Myocyte (in vitro differentiated cells): ENCODE results near the gene VKORC1. TPM values are rescaled to one million over a fixed set of nuclear protein-coding genes. Genes with fewer than 3 reads are reported as not detected.

Experiments
- DNase-seq: peaks from one replicate; pipeline ENCODE4 v3.0.0-alpha.2; 2012; ENCODE audit warnings: low read depth
- total RNA-seq: library from RNA; depleted of rRNA; stranded (reverse); fragments of >200 nt; gene quantifications from 2 replicates; pipeline ENCODE4 v1.2.3, GENCODE V29; 2014

VKORC1 gene
- total RNA-seq, 1 donor from 2014 or later, result 143 TPM

DNA sequence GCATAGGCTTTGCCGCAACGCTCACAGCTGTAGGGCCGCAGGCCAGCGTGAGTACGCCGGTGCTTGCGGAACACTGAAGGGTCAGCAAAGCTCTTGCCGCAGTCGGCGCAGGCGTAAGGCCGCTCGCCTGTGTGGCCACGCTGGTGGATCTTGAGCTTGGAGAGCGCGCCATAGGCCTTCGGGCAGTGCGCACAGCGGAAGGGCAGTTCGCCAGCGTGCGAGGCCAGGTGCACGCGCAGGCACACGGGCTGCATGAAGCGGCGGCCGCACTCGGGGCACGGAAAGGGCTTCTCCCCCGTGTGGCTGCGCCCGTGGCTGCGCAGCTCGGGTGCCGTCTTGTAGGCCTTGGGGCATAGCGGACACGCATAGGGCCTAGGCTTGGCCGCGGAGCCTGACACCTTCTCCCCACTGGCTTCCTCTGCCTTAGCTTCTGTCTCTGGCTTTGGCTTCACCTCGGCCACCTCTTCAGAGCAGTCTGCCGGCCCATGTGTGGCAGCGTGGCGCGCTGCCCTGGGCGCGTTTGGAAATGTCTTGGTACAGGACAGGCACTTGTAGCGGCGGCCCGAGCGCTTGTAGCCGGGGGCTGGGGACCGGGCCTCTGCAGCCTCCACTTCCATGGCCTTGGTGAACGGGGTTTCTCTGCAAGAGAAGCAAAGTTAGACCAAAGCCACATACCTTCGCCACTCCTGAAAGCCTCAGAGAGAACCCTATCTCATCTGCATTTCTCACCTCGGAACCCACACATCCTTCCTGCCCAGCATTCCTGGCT is 30.6 kb downstream of the VKORC1 start:
- no peak for DNase-seq

DNA sequence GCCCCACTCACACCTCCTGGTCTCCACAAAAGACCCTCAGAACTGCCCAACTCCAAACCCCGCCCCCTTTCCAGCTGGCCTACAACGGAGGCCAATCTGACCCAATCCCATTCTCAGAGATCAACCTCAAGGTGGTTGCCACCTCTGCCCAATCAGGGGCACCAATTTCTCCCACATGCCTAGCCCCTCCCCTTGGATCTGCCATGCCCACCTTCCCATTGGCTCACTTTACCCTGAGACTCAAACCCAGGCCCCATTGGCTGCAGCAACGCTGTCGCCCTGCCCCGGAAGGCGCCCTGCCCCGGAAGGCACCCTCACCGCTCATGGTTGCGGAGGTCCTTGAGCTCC is 31.1 kb downstream of the VKORC1 start:
- DNase-seq, result no peak

DNA sequence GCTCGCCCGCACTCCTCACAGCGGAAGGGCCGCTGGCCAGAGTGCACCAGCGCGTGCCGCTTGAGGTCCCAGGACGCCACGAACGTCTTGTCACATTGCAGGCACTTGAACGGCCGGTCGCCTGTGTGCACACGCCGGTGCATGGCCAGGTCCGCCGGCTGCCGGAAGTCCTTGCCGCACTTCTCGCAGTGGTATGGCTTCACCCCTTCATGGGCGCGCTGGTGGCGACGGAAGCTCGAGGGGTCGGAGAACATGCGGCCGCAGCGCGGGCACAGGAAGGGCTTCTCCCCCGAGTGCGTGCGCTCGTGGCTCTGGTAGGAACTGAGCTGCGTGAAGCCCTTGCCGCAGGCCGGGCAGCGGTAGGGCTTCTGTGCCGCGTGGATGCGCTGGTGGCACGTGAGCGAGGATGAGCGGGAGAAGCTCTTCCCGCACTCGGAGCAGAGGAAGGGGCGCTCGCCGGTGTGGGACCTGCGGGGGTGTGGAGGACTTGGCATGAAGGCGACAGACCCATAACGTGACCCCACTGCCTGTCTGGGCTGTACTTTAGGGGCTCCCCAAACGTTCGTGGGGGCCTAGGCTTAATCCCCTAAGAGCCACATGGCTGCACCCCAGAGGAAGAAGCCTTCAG is 32.7 kb downstream of the VKORC1 start:
- no peak for DNase-seq

- no peak for DNase-seq
Measured at GRCh38 chr16:31061126-31061812, 33.3 kb downstream of the VKORC1 start.

DNA sequence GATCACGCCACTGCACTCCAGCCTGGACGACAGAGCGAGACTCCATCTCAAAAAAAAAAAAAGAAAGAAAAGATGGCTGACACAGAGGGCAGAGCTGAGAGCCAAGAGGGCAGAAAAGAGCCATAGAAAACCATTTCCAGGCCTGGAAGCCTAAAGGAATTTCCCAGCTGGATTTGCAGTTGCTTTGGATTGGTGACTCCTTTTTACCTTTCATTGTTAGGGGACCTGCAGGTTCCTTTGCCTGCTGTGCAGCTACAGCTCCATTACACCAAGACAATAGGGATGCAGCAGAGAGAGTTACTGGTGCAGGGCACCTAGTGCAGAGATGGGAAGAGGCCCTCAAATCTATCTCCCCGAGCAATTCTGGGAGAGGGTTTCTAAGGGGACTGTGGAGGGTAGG is 39.0 kb downstream of the VKORC1 start:
- DNase-seq, result no peak

- DNase-seq, result peak; percentile 96
Measured at GRCh38 chr16:31052114-31052513, 42.5 kb downstream of the VKORC1 start.

DNA sequence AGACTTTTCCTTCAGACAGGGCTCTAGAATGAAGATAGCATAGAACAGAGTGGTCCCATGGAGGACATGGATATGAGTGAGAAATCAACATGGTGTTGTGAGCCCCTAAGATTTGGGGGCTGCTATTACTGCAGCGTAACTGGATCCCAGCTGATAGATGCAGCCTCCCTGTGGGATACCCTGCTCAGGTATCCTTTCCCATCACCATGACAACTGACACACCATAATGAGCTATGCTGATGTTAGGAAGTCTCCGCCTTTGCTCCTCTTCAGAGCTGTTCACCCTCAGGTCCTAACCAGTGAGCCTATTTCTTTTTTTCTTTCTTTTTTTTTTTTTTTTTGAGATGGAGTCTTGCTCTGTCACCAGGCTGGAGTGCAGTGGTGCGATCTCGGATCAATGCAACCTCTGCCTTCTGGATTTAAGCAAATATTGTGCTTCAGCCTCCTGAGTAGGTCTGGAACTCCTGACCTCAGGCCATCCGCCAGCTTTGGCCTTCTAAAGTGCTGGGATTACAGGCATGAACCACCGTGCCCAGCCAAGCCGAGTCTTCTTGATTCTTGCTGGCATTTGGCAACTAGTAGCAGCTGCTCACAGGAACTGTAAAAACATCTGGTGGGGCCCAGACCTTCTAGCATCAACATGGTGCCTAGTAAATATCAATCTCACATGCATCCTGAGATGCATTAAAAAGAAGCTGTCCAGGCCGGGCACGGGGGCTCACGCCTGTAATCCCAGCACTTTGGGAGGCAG is 44.1 kb downstream of the VKORC1 start:
- peak; percentile 73 for DNase-seq

GRCh38 chr16:31043898-31044481 is 50.6 kb downstream of the VKORC1 start:
- no peak for DNase-seq

DNA sequence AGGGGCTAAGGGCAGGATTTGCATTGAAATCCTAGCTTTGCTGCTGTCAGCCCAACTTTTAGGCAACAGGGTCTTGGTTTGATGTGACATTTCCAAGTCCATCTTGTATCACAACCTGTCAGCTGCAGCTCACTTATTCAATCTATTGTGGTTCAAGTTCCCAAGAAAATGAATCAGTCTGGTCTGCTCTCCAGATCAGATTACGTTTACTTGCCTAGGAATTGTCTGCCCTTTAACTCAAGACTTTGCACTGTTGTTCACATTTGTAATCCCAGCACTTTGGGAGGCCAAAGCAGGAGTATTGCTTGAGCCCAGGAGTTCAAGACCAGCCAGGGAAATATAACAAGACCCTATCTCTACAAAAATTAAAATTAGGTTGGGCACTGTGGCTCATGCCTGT is 51.2 kb downstream of the VKORC1 start:
- DNase-seq, result peak; percentile 42

DNA sequence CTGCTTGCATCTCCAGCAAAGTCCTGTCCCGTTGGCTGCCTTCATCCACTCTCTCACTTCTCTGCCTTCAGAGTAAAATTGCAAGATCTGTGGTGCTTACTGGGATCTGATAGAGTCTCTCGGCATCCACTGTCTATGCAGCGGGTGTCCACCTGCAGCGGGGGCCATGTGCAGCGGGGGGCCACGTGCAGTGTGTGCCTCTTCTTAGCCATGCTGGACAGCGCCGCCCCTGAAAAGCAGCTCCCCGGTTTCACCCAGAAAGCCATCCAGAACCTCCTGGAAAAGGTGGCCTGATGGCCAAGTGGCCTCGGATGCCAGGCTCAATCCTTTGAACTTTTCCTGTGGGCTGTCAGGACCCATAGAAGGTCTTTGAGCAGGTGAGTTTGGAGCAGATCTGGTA is 51.7 kb downstream of the VKORC1 start:
- no peak for DNase-seq

Other genes starting within 250 kb of the VKORC1 start
- 25.4 and 35.4 TPM in 2 replicates for gene BCL7C, start 200.7 kb downstream of the VKORC1 start, total RNA-seq
- 4.2 and 5.6 TPM in 2 replicates for gene CTF1, start 198.2 kb downstream of the VKORC1 start, total RNA-seq
- 11.6 and 14.9 TPM in 2 replicates for gene FBXL19, start 171.2 kb downstream of the VKORC1 start, total RNA-seq
- 53.9 and 60.0 TPM in 2 replicates for gene ORAI3, start 145.7 kb downstream of the VKORC1 start, total RNA-seq
- gene SETD1A, start 137.0 kb downstream of the VKORC1 start, total RNA-seq, result 3.3 and 5.8 TPM in 2 replicates
- 98.3 and 128 TPM in 2 replicates for gene HSD3B7, start 109.6 kb downstream of the VKORC1 start, total RNA-seq
- gene STX1B, start 84.2 kb downstream of the VKORC1 start, total RNA-seq, result 0.86 and 1.3 TPM in 2 replicates
- 47.3 and 51.0 TPM in 2 replicates for gene STX4, start 61.2 kb downstream of the VKORC1 start, total RNA-seq
- 45.4 and 65.3 TPM in 2 replicates for gene ZNF668, start 20.6 kb downstream of the VKORC1 start, total RNA-seq
- gene ZNF646, start 20.4 kb downstream of the VKORC1 start, total RNA-seq, result 17.6 and 29.6 TPM in 2 replicates
- gene PRSS53, start 5.9 kb downstream of the VKORC1 start, total RNA-seq, result 3.9 and 4.1 TPM in 2 replicates
- gene BCKDK, start 13.6 kb upstream of the VKORC1 start, total RNA-seq, result 158 and 239 TPM in 2 replicates
- 46.7 and 53.5 TPM in 2 replicates for gene KAT8, start 22.9 kb upstream of the VKORC1 start, total RNA-seq
- gene PRSS8, start 40.9 kb upstream of the VKORC1 start, total RNA-seq, result 0.08 TPM in 1 of 2 replicates, not detected in the other
- gene PRSS36, start 55.3 kb upstream of the VKORC1 start, total RNA-seq, result 0.51 and 1.6 TPM in 2 replicates
- gene FUS, start 85.3 kb upstream of the VKORC1 start, total RNA-seq, result 14.6 and 18.3 TPM in 2 replicates
- gene PYCARD, start 108.0 kb upstream of the VKORC1 start, total RNA-seq, result 2.3 and 3.0 TPM in 2 replicates
- 331 and 408 TPM in 2 replicates for gene TRIM72, start 119.3 kb upstream of the VKORC1 start, total RNA-seq
- gene PYDC1, start 122.3 kb upstream of the VKORC1 start, total RNA-seq, result not detected in 2 replicates
- gene ITGAM, start 165.2 kb upstream of the VKORC1 start, total RNA-seq, result 0.13 and 0.62 TPM in 2 replicates